HCT116 (cell line): ENCODE results near the gene SRR. TPM values are rescaled to one million over a fixed set of nuclear protein-coding genes. Genes with fewer than 3 reads are reported as not detected.

Source experiments
- ATAC-seq: fragments of 200-7000 bp; cut with Tn5 transposase; 2 replicates; pipeline ENCODE4 v1.9.1; 2020; ENCODE audit warnings: mild to moderate bottlenecking, moderate library complexity
- BruUV-seq: library from RNA; stranded (reverse); fragments of 400-500 nt; replicated peaks from 2 replicates; lab custom pipeline; 2021; lab: Mats Ljungman, UMichigan
- CTCF ChIA-PET: fragments of 300-600 bp; sonication (Branson Sonifier 250); formaldehyde crosslinking; loops from one replicate; lab custom pipeline; 2021; ENCODE audit warnings: antibody characterized with exemption; lab: Charles Lee
- POLR2A ChIA-PET: fragments of 300-600, 350-600 bp; sonication (Branson Sonifier 250); formaldehyde crosslinking; loops from one replicate; lab custom pipeline; 2021; ENCODE audit warnings: antibody characterized with exemption; lab: Charles Lee
- RAD21 ChIA-PET, 2 experiments: fragments of 300-600 bp; sonication (Branson Sonifier 250); formaldehyde crosslinking; loops; one replicate each; lab custom pipeline; 2023; ENCODE audit warnings: low total read pairs in 2 of 2; ENCODE audit not compliant: uncharacterized antibody in 2 of 2, unreplicated experiment in 2 of 2, low non-redundant PET in 1 of 2; lab: Charles Lee
- DNase-seq: peaks from one replicate; pipeline ENCODE4 v3.0.0-alpha.2; 2010; ENCODE audit warnings: low read depth, low spot score
- H2AFZ ChIP-seq: fragments of 200-600 bp; shearing (Covaris generic), sonication (generic); 2 replicates; pipeline ENCODE4 v1.6.1; 2017; ENCODE audit warnings: low read depth, mixed run types, mixed read lengths, antibody characterized with exemption, low read length; ENCODE audit not compliant: poor library complexity, severe bottlenecking
- H3K27ac ChIP-seq: 2 replicates; pipeline ENCODE4 v1.5.1; 2012; ENCODE audit warnings: low read depth, low read length
- H3K27me3 ChIP-seq: fragments of 200-600 bp; sonication (generic); 2 replicates; pipeline ENCODE4 v1.6.1; 2016; ENCODE audit warnings: mixed run types, low read length, mixed read lengths; ENCODE audit not compliant: insufficient read depth
- H3K36me3 ChIP-seq, 2 experiments: fragments of 200-500 bp in 1 of 2; fragments of 200-600 bp in 1 of 2; sonication (Bioruptor generic) in 1 of 2; sonication (generic) in 1 of 2; 2 replicates each; pipeline versions ENCODE4 v1.5.1 to v1.6.1; 2014 to 2016; ENCODE audit warnings: low read length in 2 of 2, inconsistent platforms in 1 of 2, mixed read lengths in 1 of 2, mixed run types in 1 of 2; ENCODE audit not compliant: insufficient read depth in 2 of 2, control insufficient read depth in 1 of 2
- H3K4me1 ChIP-seq, 2 experiments: fragments of 200-600 bp in 1 of 2; sonication (generic) in 1 of 2; 2 replicates each; pipeline versions ENCODE4 v1.5.1 to v1.6.1; 2012 to 2017; ENCODE audit warnings: low read length in 2 of 2, inconsistent platforms in 1 of 2, mild to moderate bottlenecking in 1 of 2, mixed read lengths in 1 of 2, mixed run types in 1 of 2, moderate library complexity in 1 of 2; ENCODE audit not compliant: insufficient read depth in 2 of 2, control insufficient read depth in 1 of 2
- H3K4me2 ChIP-seq: fragments of 200-600 bp; sonication (generic); 2 replicates; pipeline ENCODE4 v1.6.1; 2017; ENCODE audit warnings: mixed run types, low read length, mixed read lengths
- H3K4me3 ChIP-seq, 2 experiments: fragments of 200-600 bp in 1 of 2; sonication (generic) in 1 of 2; replicated peaks in 1 of 2; 2 replicates each; pipeline ENCODE4 v1.5.1; 2011 to 2016; ENCODE audit warnings: low read length in 2 of 2, control low read depth in 1 of 2, low read depth in 1 of 2, mild to moderate bottlenecking in 1 of 2, mixed read lengths in 1 of 2, mixed run types in 1 of 2
- H3K79me2 ChIP-seq: fragments of 200-600 bp; sonication (generic); 2 replicates; pipeline ENCODE4 v1.6.1; 2017; ENCODE audit warnings: mild to moderate bottlenecking, mixed run types, low read length, moderate library complexity, mixed read lengths; ENCODE audit not compliant: insufficient read depth
- H3K9ac ChIP-seq: fragments of 200-600 bp; sonication (generic); 2 replicates; pipeline ENCODE4 v1.6.1; 2016; ENCODE audit warnings: low read length, mixed read lengths
- H3K9me2 ChIP-seq: fragments of 200-600 bp; sonication (generic), shearing (Covaris generic); 2 replicates; pipeline ENCODE4 v1.6.1; 2017; ENCODE audit warnings: mixed run types, mild to moderate bottlenecking, moderate library complexity; ENCODE audit not compliant: insufficient read depth
- H3K9me3 ChIP-seq, 2 experiments: fragments of 200-500 bp in 1 of 2; fragments of 200-600 bp in 1 of 2; sonication (Bioruptor generic) in 1 of 2; sonication (generic) in 1 of 2; 2 replicates each; pipeline ENCODE4 v1.6.1; 2014 to 2017; ENCODE audit warnings: low read length in 2 of 2, mixed read lengths in 2 of 2, inconsistent platforms in 1 of 2, low read depth in 1 of 2, mild to moderate bottlenecking in 1 of 2, mixed run types in 1 of 2, moderate library complexity in 1 of 2; ENCODE audit not compliant: control insufficient read depth in 1 of 2, insufficient read depth in 1 of 2
- H4K20me1 ChIP-seq: fragments of 200-600 bp; sonication (generic), shearing (Covaris generic); 2 replicates; pipeline ENCODE4 v1.6.1; 2017; ENCODE audit warnings: mixed run types, mild to moderate bottlenecking, moderate library complexity; ENCODE audit not compliant: insufficient read depth
- CBX3 ChIP-seq: IDR thresholded peaks from 2 replicates; pipeline ENCODE4 v1.6.1; 2012; ENCODE audit warnings: low read depth
- CTCF ChIP-seq, 3 experiments: fragments of 200-600 bp in 1 of 3; sonication (generic) in 1 of 3; IDR thresholded peaks in 2 of 3; conservative IDR thresholded peaks in 1 of 3; 2 replicates each; pipeline ENCODE4 v1.5.1; 2012 to 2017; ENCODE audit warnings: low read depth in 2 of 3, low read length in 2 of 3, antibody characterized with exemption in 1 of 3, borderline replicate concordance in 1 of 3, control low read depth in 1 of 3, mild to moderate bottlenecking in 1 of 3, mixed read lengths in 1 of 3, mixed run types in 1 of 3, moderate library complexity in 1 of 3; ENCODE audit not compliant: insufficient read depth in 1 of 3
- EZH2 ChIP-seq: fragments of 200-600 bp; sonication (generic); IDR thresholded peaks from 2 replicates; pipeline ENCODE4 v1.6.1; 2017; ENCODE audit warnings: antibody characterized with exemption, mixed run types
- MAX ChIP-seq: IDR thresholded peaks from 2 replicates; pipeline ENCODE4 v1.6.1; 2012
- POLR2A ChIP-seq: IDR thresholded peaks from 2 replicates; pipeline ENCODE4 v1.7.0; 2011; ENCODE audit warnings: borderline replicate concordance; ENCODE audit not compliant: insufficient read depth, insufficient read length; ENCODE audit errors: extremely low read depth
- POLR2AphosphoS5 ChIP-seq: IDR thresholded peaks from 2 replicates; pipeline ENCODE4 v1.6.1; 2011; ENCODE audit warnings: mild to moderate bottlenecking, low read depth, low read length, moderate library complexity
- REST ChIP-seq: IDR thresholded peaks from 2 replicates; pipeline ENCODE4 v1.6.1; 2012; ENCODE audit warnings: low read depth
- SRF ChIP-seq: IDR thresholded peaks from 2 replicates; pipeline ENCODE4 v1.6.1; 2012; ENCODE audit warnings: low read depth
- ZBTB33 ChIP-seq: IDR thresholded peaks from 2 replicates; pipeline ENCODE4 v1.6.1; 2011; ENCODE audit warnings: mild to moderate bottlenecking, low read length, moderate library complexity; ENCODE audit not compliant: insufficient replicate concordance; ENCODE audit errors: extremely low read depth
- ZNF274 ChIP-seq: fragments of 200-500 bp; sonication (Bioruptor generic); IDR thresholded peaks from 2 replicates; pipeline ENCODE4 v1.6.1; 2014; ENCODE audit warnings: mild to moderate bottlenecking, low read depth, low read length, inconsistent platforms
- intact Hi-C: fragments of 100-400 bp; cut with micrococcal nuclease; formaldehyde crosslinking; loops from 2 replicates; pipeline ENCODE4 v1.10.0; 2022
- total RNA-seq: library from RNA; stranded (reverse); gene quantifications from one replicate; pipeline ENCODE4 v1.2.1, GENCODE V29; 2021; ENCODE audit not compliant: unreplicated experiment

Gene SRR
- total RNA-seq, 1 experiment from 2014 or later = 15.1 TPM

- TF ChIP-seq REST = no peak
- TF ChIP-seq EZH2 = no peak
- no peak for TF ChIP-seq ZBTB33
- no peak for TF ChIP-seq POLR2A
- TF ChIP-seq CBX3 = no peak
- TF ChIP-seq ZNF274 = no peak
Measured at GRCh38 chr17:2370211-2370589, 66.5 kb downstream of the SRR start (continued).

GRCh38 chr17:2371183-2372130, 67.7 kb downstream of the SRR start:
- peaks cover 0 to 2% of the 10 kb centered on the region in 2 experiments; a peak in 2 of 4 replicates for H3K36me3 ChIP-seq
- POLR2A ChIA-PET = no interaction called here
- no peak for ATAC-seq
- no peak for TF ChIP-seq REST
- TF ChIP-seq CTCF (IDR thresholded peaks at IDR 0.05 in 2 of 3, conservative IDR thresholded peaks at IDR 0.05 in 1 of 3; ENCODE audit: borderline replicate concordance in 1 of 3, insufficient read depth in 1 of 3, low read depth in 2 of 3, low read length in 2 of 3) = no peak
- TF ChIP-seq SRF = no peak
- TF ChIP-seq MAX = no peak
- TF ChIP-seq POLR2AphosphoS5 = no peak

More at GRCh38 chr17:2371183-2372130, 67.7 kb downstream of the SRR start:
- intact Hi-C loops = no loop called here
- Histone ChIP-seq H3K9me3 (no peaks in the 10 kb centered on the region), H3K4me1 (no peaks in the 10 kb centered on the region), H3K9ac (no peak overlapping the region), H4K20me1 (no peaks in the 10 kb centered on the region), H3K27me3 (no peaks in the 10 kb centered on the region), H3K4me3 (no peak overlapping the region), H3K4me2 (no peak overlapping the region), H3K79me2 (no peaks in the 10 kb centered on the region), H2AFZ (no peak overlapping the region), H3K27ac (no peak overlapping the region), H3K9me2 (no peaks in the 10 kb centered on the region)
- CTCF ChIA-PET = interaction anchor here (3.6 kb wide), 1 partner anchor 44 kb away, joined by 12 read pairs; no protein-coding TSS in a partner anchor
- no peak for DNase-seq
- RAD21 ChIA-PET = no interaction called here
- no TSS peak for BruUV-seq
